Hypothalamus (tissue), 51 donors: ENCODE measurements around the gene ANKRD33B.
"Not testable (repeated sequence)": the region's sequence is repeated elsewhere in the genome, so short reads cannot be mapped to it uniquely, and the experiment has no call there.

Experiments
- DNase-seq, 51 donors: peaks; one replicate each; lab custom pipeline; 2025; lab: John Stamatoyannopoulos, UW

ANKRD33B gene

GRCh38 chr5:10632110-10632761 lies 68.4 kb downstream of the ANKRD33B start:
- peak in 1 of 51 donors; percentile 29 for DNase-seq

- DNase-seq: no peak
Measured at GRCh38 chr5:10633271-10634049, 69.6 kb downstream of the ANKRD33B start.

- DNase-seq: no peak
Measured at GRCh38 chr5:10634050-10634449, 70.2 kb downstream of the ANKRD33B start.

GRCh38 chr5:10634562-10634961 lies 70.7 kb downstream of the ANKRD33B start:
- no peak for DNase-seq

- DNase-seq: no peak
Measured at GRCh38 chr5:10635257-10635866, 71.5 kb downstream of the ANKRD33B start.

GRCh38 chr5:10635867-10636350 lies 72.0 kb downstream of the ANKRD33B start:
- no peak for DNase-seq

GRCh38 chr5:10636363-10637142 lies 72.7 kb downstream of the ANKRD33B start:
- DNase-seq: no peak

GRCh38 chr5:10637944-10638343 lies 74.1 kb downstream of the ANKRD33B start:
- no peak for DNase-seq

- DNase-seq: not testable (repeated sequence)
Measured at GRCh38 chr5:10638723-10639122, 74.9 kb downstream of the ANKRD33B start.

GRCh38 chr5:10639846-10640368 lies 76.0 kb downstream of the ANKRD33B start:
- no peak for DNase-seq

GRCh38 chr5:10642367-10642766 lies 78.5 kb downstream of the ANKRD33B start:
- DNase-seq: no peak

- DNase-seq: no peak
Measured at GRCh38 chr5:10644192-10644591, 80.3 kb downstream of the ANKRD33B start.

GRCh38 chr5:10645146-10645545 lies 81.3 kb downstream of the ANKRD33B start:
- no peak for DNase-seq

GRCh38 chr5:10645671-10646070 lies 81.8 kb downstream of the ANKRD33B start:
- no peak for DNase-seq

- no peak for DNase-seq
Measured at GRCh38 chr5:10647640-10648039, 83.8 kb downstream of the ANKRD33B start.

- DNase-seq: no peak
Measured at GRCh38 chr5:10648806-10649665, 85.2 kb downstream of the ANKRD33B start.

- DNase-seq: peak in 7 of 51 donors; percentile 1 to 35 (median 16)
Measured at GRCh38 chr5:10649666-10650380, 86.0 kb downstream of the ANKRD33B start.

- no peak for DNase-seq
Measured at GRCh38 chr5:10652151-10652550, 88.3 kb downstream of the ANKRD33B start.

GRCh38 chr5:10652606-10653005 lies 88.7 kb downstream of the ANKRD33B start:
- no peak for DNase-seq
